ENCODE measurements around the gene KTN1.

KTN1 gene

DNA sequence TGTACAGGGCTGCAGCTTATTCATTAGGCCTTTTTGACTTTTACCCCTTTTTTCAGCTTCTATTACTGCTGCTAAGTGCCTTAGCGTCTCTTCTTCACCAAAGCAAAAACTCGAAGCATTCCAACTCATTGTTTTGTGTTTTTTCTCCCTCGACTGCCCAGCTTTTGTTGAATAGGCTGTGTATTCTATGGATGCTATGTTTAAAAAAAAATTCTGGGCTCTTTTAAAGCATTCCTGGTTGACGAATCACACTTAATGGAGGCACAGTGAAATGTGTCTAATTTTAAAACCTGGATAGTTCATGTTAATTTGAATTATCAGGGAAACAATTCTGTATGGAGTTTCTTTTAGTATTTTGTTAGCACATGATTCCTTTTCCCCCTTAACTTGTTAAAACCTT is 29.7 kb downstream of the KTN1 start:
- no peak for DNase-seq (ENCODE audit: low spot score)

DNA sequence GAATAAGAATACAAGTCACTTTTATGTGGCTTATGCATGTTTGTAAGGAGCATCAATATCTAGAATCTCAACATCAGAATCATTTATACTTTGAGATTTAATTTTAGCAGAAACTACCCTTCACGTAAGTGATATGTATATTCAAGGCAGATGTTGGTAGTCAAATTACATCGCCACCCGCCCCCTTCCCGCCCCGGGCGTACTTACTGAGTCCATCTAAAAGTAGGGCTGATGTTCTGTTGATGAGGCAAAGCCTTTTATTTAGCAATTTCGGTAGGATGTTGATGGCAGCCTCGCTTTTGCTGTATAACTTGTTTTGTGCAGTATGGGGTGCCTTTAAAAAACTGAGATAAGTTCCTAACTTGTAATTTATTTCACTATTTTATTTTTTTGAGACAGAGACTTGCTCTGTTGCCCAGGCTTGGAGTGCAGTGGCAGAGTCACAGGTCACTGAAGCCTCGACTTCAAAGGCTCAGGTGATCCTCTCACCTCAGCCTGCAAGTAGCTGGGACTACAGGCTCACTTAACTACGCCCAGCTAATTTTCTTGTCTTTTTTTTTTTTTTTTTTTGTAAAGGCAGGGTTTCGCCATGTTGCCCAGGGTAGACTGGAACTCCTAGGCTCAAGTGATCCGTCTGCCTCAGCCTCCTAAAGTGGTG is 30.8 kb downstream of the KTN1 start:
- DNase-seq (ENCODE audit: low spot score): no peak

GRCh38 chr14:55611859-55612258 is 31.9 kb downstream of the KTN1 start:
- no peak for DNase-seq (ENCODE audit: low spot score)

DNA sequence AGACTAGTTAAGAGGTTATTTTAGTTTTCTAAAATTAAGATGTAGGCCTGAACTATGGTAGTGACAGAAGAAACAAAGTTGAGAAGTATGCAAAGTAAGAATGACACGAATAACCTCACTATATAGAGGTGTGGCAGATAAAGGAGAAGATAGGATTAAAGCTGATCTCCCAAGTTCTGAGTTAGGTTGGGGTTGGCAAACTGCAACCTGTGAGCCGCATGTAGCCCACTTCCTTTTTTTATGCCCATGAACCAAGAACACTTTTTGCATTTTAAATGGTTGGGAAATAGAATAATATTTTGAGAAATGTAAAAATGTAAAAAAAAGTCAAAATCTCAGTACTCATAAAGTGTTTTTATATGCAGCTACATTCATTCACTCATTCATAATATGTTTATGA is 34.3 kb downstream of the KTN1 start:
- no peak for DNase-seq (ENCODE audit: low spot score)

DNA sequence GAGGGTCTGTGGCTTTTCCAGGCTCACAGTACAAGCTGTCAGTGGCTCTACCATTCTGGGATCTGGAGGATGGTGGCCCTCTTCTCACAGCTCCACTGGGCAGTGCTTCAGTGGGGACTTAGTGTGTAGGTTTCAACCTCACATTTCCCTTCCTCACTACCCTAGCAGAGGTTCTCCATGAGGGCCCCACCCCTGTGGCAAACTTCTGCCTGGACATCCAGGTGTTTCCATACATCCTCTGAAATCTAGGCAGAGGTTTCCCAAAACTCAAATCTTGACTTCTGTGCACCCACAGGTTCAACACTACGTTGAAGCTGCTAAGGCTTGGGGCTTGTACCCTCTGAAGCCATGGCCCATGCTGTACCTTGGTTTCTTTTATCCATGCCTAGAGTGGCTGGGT is 40.3 kb downstream of the KTN1 start:
- DNase-seq (ENCODE audit: low spot score): no peak

DNA sequence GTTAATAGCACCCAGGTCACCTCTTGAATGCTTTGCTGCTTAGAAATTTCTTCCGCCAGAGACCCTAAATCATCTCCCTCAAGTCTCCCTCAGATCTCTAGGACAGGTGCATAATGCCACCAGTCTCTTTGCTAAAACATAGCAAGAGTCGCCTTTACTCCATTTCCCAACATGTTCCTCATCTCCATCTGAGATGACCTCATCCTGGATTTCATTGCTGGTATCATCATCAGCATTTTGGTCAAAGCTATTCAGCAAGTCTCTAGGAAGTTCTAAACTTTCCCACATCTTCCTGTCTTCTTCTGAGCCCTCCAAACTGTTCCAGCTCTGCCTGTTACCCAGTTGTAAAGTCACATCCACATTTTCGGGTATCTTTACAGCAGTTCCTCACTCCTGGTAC is 41.0 kb downstream of the KTN1 start:
- no peak for DNase-seq (ENCODE audit: low spot score)

DNA sequence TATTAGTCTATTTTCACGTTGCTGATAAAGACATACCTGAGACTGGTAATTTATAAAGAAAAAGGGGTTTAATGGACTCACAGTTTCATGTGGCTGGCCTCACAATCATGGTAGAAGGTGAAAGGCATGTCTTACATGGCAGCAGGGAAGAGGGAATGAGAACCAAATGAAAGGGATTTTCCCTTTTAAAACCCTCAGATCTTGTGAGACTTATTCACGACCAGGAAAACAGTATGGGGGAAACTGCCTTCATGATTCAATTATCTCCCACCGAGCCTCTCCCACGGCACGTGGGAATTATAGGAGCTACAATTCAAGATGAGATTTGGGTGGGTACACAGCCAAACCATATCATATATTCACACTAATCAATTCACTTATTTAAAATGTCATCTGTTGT is 41.4 kb downstream of the KTN1 start:
- no peak for DNase-seq (ENCODE audit: low spot score)

- no peak for DNase-seq (ENCODE audit: low spot score)
Observed at GRCh38 chr14:55624913-55625312, 44.9 kb downstream of the KTN1 start.

DNA sequence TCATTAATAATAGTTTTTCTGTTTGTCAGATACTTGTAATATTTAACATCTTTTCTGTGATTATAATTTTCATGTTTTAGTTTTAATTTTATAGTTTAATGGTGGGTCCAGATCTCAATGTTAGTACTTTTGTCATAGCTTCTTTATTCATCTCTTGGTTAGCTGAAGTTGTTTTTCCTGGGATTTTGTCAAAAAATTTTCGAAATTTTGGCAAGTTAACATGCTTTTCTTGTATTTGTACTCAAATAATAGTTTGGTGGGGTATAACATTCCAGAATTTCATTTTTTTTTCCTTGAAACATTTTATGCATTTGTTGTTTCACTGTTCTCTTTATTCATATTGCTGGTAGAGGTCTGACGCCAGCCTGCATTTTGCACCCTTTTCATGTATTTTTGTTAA is 45.5 kb downstream of the KTN1 start:
- no peak for DNase-seq (ENCODE audit: low spot score)

DNA sequence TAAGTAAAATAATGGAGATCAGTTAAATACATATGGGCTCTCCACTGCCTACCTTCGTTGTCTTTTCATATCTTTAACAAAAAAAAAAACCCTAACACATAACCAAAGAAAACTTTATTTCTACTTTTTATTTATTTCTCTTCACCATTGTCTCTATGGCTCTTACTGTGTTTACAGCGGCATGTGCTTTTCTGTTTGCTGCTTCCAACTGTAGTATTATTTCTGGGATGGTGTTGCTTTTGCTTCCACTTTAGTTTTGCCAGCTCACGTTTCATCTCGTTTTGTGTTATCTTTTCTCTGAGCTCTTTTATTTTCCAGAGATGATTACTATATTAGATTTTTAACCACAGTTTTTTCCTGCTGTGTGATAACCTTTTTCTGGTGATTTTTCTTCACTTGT is 46.1 kb downstream of the KTN1 start:
- DNase-seq (ENCODE audit: low spot score): no peak

- no peak for DNase-seq (ENCODE audit: low spot score)
Observed at GRCh38 chr14:55628426-55628825, 48.4 kb downstream of the KTN1 start.

GRCh38 chr14:55638665-55639064 is 58.7 kb downstream of the KTN1 start:
- no peak for DNase-seq (ENCODE audit: low spot score)

GRCh38 chr14:55641290-55641689 is 61.3 kb downstream of the KTN1 start:
- no peak for DNase-seq (ENCODE audit: low spot score)

DNA sequence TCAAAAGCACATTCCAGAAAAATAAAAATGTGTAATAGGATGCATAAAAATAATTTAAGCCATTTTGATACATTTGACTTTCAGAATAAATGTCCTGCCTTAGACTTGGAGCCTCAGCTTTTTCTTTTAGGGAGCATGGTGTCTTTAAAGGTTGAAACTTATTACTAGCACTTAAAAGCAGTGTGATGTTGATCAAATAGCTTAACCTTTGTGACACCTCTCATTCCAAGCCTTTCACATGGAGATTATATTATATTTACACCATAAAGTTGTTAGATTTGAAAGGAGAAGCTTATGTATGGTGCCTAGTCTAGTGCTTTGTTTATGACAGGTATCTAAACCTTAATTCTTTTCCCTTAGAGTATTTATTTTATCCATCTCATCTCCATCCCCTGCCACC is 61.9 kb downstream of the KTN1 start:
- no peak for DNase-seq (ENCODE audit: low spot score)

GRCh38 chr14:55645145-55645544 is 65.1 kb downstream of the KTN1 start:
- DNase-seq (ENCODE audit: low spot score): no peak

GRCh38 chr14:55645845-55646832 is 66.1 kb downstream of the KTN1 start:
- no peak for DNase-seq (ENCODE audit: low spot score)

GRCh38 chr14:55650992-55651391 is 71.0 kb downstream of the KTN1 start:
- no peak for DNase-seq (ENCODE audit: low spot score)

GRCh38 chr14:55654243-55654642 is 74.2 kb downstream of the KTN1 start:
- no peak for DNase-seq (ENCODE audit: low spot score)

DNA sequence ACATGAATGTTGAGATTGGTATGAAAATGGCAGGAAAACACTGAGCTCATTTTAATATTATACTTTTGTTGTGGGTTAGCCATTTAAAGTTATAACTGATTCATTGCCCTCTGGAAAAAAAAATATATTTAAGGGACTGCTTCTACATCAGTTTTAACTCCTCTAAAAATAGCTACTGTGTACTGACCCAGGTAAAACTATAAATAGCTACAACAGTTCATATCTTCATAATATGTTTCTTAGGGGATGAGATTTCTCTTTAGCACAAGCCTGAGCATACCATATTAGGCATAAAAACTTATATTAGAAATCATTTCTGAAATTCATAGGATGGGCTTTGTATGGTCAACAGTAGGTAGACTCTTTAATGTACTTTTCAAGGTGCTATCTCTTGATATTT is 81.0 kb downstream of the KTN1 start:
- no peak for DNase-seq (ENCODE audit: low spot score)

DNA sequence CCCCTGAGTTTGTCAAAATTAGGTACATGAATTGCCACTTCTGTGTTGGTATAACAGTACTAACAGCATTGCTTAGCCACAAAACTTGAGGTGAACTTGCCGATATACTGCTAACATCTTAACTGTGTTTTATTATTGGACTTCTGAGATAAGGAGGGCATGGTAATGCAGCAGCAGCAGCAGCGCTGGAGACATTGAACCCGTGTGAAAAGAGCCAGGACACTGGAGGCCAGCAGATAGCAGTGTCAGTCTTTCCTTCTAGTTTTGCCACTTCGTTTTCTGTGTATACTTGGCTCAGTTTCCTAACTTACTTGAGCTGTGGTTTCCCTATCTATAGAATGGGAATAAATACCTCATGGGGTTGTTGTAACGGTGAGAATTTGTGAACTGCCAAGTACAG is 82.7 kb downstream of the KTN1 start:
- DNase-seq (ENCODE audit: low spot score): no peak

- DNase-seq (ENCODE audit: low spot score): no peak
Observed at GRCh38 chr14:55665067-55665675, 85.2 kb downstream of the KTN1 start.

GRCh38 chr14:55667801-55668200 is 87.8 kb downstream of the KTN1 start:
- DNase-seq (ENCODE audit: low spot score): no peak

- no peak for DNase-seq (ENCODE audit: low spot score)
Observed at GRCh38 chr14:55671641-55672040, 91.6 kb downstream of the KTN1 start.

Measured in germinal center (tissue), 1 donor.